Left lung (tissue), 10 donors: Measurements from ENCODE around the gene ACTR2. TPM values are rescaled to one million over a fixed set of nuclear protein-coding genes. Genes with fewer than 3 reads are reported as not detected.
"Not testable (repeated sequence)": the region's sequence is repeated elsewhere in the genome, so short reads cannot be mapped to it uniquely, and the experiment has no call there.

Source experiments
- ATAC-seq: fragments of 200-7000 bp; cut with Tn5 transposase; one replicate; pipeline ENCODE4 v1.9.1; 2020; ENCODE audit warnings: moderate library complexity
- DNase-seq, 4 donors: peaks; one replicate each; pipeline ENCODE4 v3.0.0-alpha.2; 2013 to 2020
- H3K27ac ChIP-seq, 2 donors: fragments of 200-600 bp; sonication (generic) in 1 of 2; one replicate each; pipeline versions ENCODE4 v1.5.0 to v1.8.0; 2020 to 2021
- H3K27me3 ChIP-seq, 2 donors: fragments of 200-600 bp; sonication (generic) in 1 of 2; one replicate each; pipeline versions ENCODE4 v1.5.0 to v1.8.0; 2020 to 2021
- H3K36me3 ChIP-seq, 2 donors: fragments of 200-600 bp; sonication (generic) in 1 of 2; one replicate each; pipeline versions ENCODE4 v1.5.0 to v1.8.0; 2020 to 2021
- H3K4me1 ChIP-seq, 2 donors: fragments of 200-600 bp; one replicate each; pipeline ENCODE4 v1.8.0; 2021
- H3K4me3 ChIP-seq, 2 donors: fragments of 200-600 bp; sonication (generic) in 1 of 2; one replicate each; pipeline versions ENCODE4 v1.5.0 to v1.8.0; 2020 to 2021; ENCODE audit warnings: mild to moderate bottlenecking in 1 of 2
- H3K9me3 ChIP-seq, 2 donors: fragments of 200-600 bp; sonication (generic) in 1 of 2; one replicate each; pipeline versions ENCODE4 v1.5.0 to v1.8.0; 2020 to 2021
- CTCF ChIP-seq, 2 donors: fragments of 200-600 bp; sonication (generic) in 1 of 2; IDR thresholded peaks; one replicate each; pipeline versions ENCODE4 v1.5.0 to v1.8.0; 2021; ENCODE audit warnings: antibody characterized with exemption in 2 of 2
- intact Hi-C, 2 donors: fragments of 100-400 bp; cut with DNase I; formaldehyde crosslinking; loops; one replicate each; pipeline versions ENCODE4 v1.11.2 to v1.14.2; 2022
- polyA plus RNA-seq, 6 donors: library from polyadenylated mRNA; unstranded; fragments of 120-200 nt; gene quantifications; one replicate each; pipeline ENCODE4 v1.2.1, GENCODE V29; 2013; ENCODE audit not compliant: insufficient read length in 6 of 6
- total RNA-seq, 2 donors: library from RNA; stranded (reverse); fragmentation: NEBNext Ultra II Directional; extraction: Animal tissue kit (Norgen Biotek cat#: 25700); gene quantifications; one replicate each; pipeline ENCODE4 v1.2.1, GENCODE V29; 2021
- donor health status: DM: no; HTN: yes; CAD: no.
- donor health status: DM: no; HTN: no; CAD: no.

ACTR2 gene
- total and polyA plus RNA-seq, 8 donors: 157 to 314 (median 194) TPM

DNA sequence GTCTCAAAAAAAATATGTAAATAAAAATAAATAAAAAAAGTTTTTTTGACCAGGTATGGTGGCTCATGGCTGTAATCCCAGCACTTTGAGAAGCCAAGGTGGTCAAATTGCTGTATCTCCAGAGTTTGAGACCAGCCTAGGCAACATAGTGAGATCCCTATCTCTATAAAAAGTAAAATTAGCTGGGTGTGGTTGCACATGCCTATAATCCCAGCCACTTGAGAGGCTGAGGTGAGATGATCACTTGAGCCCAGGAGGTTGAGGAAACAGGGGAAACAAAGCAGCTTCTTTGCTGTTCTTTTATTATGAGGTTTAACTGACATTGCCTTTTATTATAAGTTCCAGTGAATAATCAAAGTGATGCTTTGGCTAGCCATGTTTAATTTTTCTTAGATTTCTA, 25.0 kb downstream of the ACTR2 start:
- no peak for DNase-seq
- intact Hi-C loops: no loop called here
- peaks cover 0 to 92% of the 10 kb centered on the region in 2 donors for H3K36me3 ChIP-seq

GRCh38 chr2:65255356-65255755, 27.7 kb downstream of the ACTR2 start:
- TF ChIP-seq CTCF (IDR thresholded peaks at IDR 0.05): no peak
- no peaks in the 10 kb centered on the region for H3K4me1 ChIP-seq
- no peak overlapping the region for H3K4me3 ChIP-seq
- no peak for ATAC-seq
- no peak for DNase-seq
- no peaks in the 10 kb centered on the region for H3K27me3 ChIP-seq
- peaks cover 0 to 92% of the 10 kb centered on the region in 2 donors for H3K36me3 ChIP-seq
- no peak overlapping the region for H3K27ac ChIP-seq
- intact Hi-C loops: no loop called here
- no peaks in the 10 kb centered on the region for H3K9me3 ChIP-seq

More for the DNA sequence above, 25.0 kb downstream of the ACTR2 start:
- H3K4me3 ChIP-seq: no peak overlapping the region
- no peak overlapping the region for H3K27ac ChIP-seq
- H3K27me3 ChIP-seq: no peaks in the 10 kb centered on the region
- ATAC-seq: no peak
- no peak for TF ChIP-seq CTCF (IDR thresholded peaks at IDR 0.05)
- H3K4me1 ChIP-seq: no peaks in the 10 kb centered on the region
- H3K9me3 ChIP-seq: no peaks in the 10 kb centered on the region

DNA sequence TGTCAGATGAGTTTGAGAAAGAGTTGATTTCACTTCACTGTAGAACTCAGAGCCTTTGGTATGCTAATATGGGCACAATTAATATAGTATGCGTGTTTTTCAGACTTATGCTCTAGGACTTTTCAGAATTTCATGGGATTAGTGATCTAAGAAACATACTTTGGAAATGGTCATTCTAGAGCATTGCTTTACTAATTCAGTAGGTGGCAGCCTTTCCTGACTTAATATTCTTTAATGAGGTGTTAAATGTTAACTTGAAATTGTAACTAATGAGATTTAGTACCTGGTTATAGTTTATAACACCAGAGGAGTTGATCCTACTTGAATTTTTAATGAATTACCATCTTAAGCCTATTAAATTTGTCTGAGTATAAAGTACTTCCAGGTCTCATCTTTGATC, 28.4 kb downstream of the ACTR2 start:
- H3K36me3 ChIP-seq: peaks cover 0 to 93% of the 10 kb centered on the region in 2 donors
- H3K27me3 ChIP-seq: no peaks in the 10 kb centered on the region
- TF ChIP-seq CTCF (IDR thresholded peaks at IDR 0.05): no peak
- intact Hi-C loops: no loop called here
- H3K27ac ChIP-seq: no peak overlapping the region
- DNase-seq (no peak), ATAC-seq (no peak)
- no peaks in the 10 kb centered on the region for H3K4me1 ChIP-seq
- no peaks in the 10 kb centered on the region for H3K9me3 ChIP-seq
- no peak overlapping the region for H3K4me3 ChIP-seq

- intact Hi-C loops: not testable (repeated sequence)
- H3K36me3 ChIP-seq: peaks cover 0 to 93% of the 10 kb centered on the region in 2 donors
Measured at GRCh38 chr2:65257866-65258265, 30.2 kb downstream of the ACTR2 start.

DNA sequence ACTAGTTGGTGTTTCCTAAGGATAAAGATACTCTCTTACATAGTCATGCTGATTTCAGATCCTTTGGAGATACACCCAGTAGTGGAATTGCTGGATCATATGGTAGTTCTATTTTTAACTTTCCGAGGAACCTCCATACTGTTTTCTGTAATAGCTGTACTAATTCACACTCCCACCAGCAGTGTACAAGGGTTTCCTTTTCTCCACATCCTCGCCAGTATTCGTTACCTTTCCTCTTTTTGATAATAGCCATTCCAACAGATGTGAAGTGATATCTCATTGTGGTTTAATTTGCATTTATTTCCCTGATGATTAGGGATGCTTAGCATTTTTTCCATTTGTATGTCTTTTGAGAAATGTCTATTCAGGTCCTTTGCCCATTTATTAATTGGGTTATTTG, 34.0 kb downstream of the ACTR2 start:
- no peaks in the 10 kb centered on the region for H3K27me3 ChIP-seq
- no peak overlapping the region for H3K4me3 ChIP-seq
- no peak for DNase-seq
- no peak overlapping the region for H3K27ac ChIP-seq
- intact Hi-C loops: no loop called here
- H3K9me3 ChIP-seq: no peaks in the 10 kb centered on the region
- H3K4me1 ChIP-seq: peaks cover 0 to 6% of the 10 kb centered on the region in 2 donors
- no peak for ATAC-seq
- TF ChIP-seq CTCF (IDR thresholded peaks at IDR 0.05): no peak
- H3K36me3 ChIP-seq: peaks cover 0 to 93% of the 10 kb centered on the region in 2 donors

More at GRCh38 chr2:65257866-65258265, 30.2 kb downstream of the ACTR2 start:
- not testable (repeated sequence) for H3K27ac ChIP-seq, H3K4me3 ChIP-seq, H3K9me3 ChIP-seq, DNase-seq, H3K4me1 ChIP-seq, H3K27me3 ChIP-seq, ATAC-seq

GRCh38 chr2:65263262-65263661, 35.6 kb downstream of the ACTR2 start:
- no peak for ATAC-seq
- Histone ChIP-seq H3K4me1 (peaks cover 3 to 6% of the 10 kb centered on the region in 2 donors), H3K27me3 (no peaks in the 10 kb centered on the region), H3K4me3 (no peak overlapping the region), H3K9me3 (no peaks in the 10 kb centered on the region), H3K27ac (no peak overlapping the region), H3K36me3 (peaks cover 0 to 95% of the 10 kb centered on the region in 2 donors)
- no peak for TF ChIP-seq CTCF (IDR thresholded peaks at IDR 0.05)
- no peak for DNase-seq
- intact Hi-C loops: no loop called here
